Measurements from ENCODE around the gene RASGRF2.

Gene RASGRF2

GRCh38 chr5:81232464-81233079 is 272.4 kb downstream of the RASGRF2 start:
- Histone ChIP-seq H3K9ac (ENCODE audit: insufficient read length) (no peak overlapping the region), H3K36me3 (ENCODE audit: insufficient read depth, low read length) (no peaks in the 10 kb centered on the region), H3K27ac (no peak overlapping the region), H3K9me3 (ENCODE audit: low read depth, low read length) (no peaks in the 10 kb centered on the region), H3K4me3 (no peak overlapping the region)
- no peak for DNase-seq (ENCODE audit: low read depth, low spot score)
- TF ChIP-seq EZH2 (IDR thresholded peaks at IDR 0.05) (no peak), FOXP2 (optimal IDR thresholded peaks at IDR 0.05; ENCODE audit: control extremely low read depth, extremely low read length, insufficient read depth) (no peak), POLR2AphosphoS5 (IDR thresholded peaks at IDR 0.05; ENCODE audit: borderline replicate concordance, low read depth, low read length) (no peak)

DNA sequence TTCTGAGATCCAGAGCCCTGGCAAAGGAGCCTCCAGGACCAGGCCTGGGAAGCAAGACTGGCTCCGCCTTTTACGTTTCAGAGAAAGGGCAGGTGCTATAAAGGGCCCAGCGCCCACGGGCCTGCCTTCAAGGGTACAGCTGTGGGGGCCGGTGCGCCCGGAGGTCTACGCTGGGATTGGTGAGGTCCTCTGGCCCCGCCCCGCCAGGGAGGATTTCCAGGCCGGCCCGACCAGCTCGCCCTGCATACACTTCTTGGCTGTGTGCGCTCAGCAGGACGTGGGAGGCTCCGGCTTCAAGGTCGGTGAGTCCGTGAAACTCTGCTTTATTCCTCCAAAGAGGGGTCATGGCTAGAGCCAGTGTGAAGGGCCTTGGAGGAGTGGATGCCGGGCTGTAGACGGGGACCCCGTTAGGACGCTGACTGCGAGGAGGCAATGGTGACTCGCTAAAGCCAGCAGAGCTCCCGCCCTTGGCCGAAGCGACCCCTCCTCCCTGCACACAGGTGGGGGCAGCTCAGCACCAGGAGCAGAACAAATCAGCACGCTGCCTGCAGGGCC is 273.0 kb downstream of the RASGRF2 start, which contains the start of gene CKMT2:
Gene CKMT2 (plus strand): TSS at position 243 of the 555 bp plus-strand sequence. CDS start 17,811 bp downstream, outside the sequence.
- H3K36me3 ChIP-seq (ENCODE audit: insufficient read depth, low read length) = no peaks in the 10 kb centered on the region
- H3K4me3 ChIP-seq = no peak within 1 kb of the TSS

GRCh38 chr5:81234299-81234698 is 274.1 kb downstream of the RASGRF2 start:
- DNase-seq (ENCODE audit: low read depth, low spot score) = no peak
- Histone ChIP-seq H3K36me3 (ENCODE audit: insufficient read depth, low read length) (no peaks in the 10 kb centered on the region), H3K9ac (ENCODE audit: insufficient read length) (no peak overlapping the region), H3K9me3 (ENCODE audit: low read depth, low read length) (no peaks in the 10 kb centered on the region), H3K27ac (no peak overlapping the region), H3K4me3 (no peak overlapping the region)
- TF ChIP-seq EZH2 (IDR thresholded peaks at IDR 0.05) (no peak), FOXP2 (optimal IDR thresholded peaks at IDR 0.05; ENCODE audit: control extremely low read depth, extremely low read length, insufficient read depth) (no peak), POLR2AphosphoS5 (IDR thresholded peaks at IDR 0.05; ENCODE audit: borderline replicate concordance, low read depth, low read length) (no peak)

More for the DNA sequence above, 273.0 kb downstream of the RASGRF2 start, which contains the start of gene CKMT2:
- TF ChIP-seq POLR2AphosphoS5 (IDR thresholded peaks at IDR 0.05; ENCODE audit: borderline replicate concordance, low read depth, low read length) = no peak
- no peak for TF ChIP-seq FOXP2 (optimal IDR thresholded peaks at IDR 0.05; ENCODE audit: control extremely low read depth, extremely low read length, insufficient read depth)
- no peak for TF ChIP-seq EZH2 (IDR thresholded peaks at IDR 0.05)
- no peak within 1 kb of the TSS for H3K27ac ChIP-seq
- no peak for DNase-seq (ENCODE audit: low read depth, low spot score)
- H3K9me3 ChIP-seq (ENCODE audit: low read depth, low read length) = no peaks in the 10 kb centered on the region
- no peak within 1 kb of the TSS for H3K9ac ChIP-seq (ENCODE audit: insufficient read length)

DNA sequence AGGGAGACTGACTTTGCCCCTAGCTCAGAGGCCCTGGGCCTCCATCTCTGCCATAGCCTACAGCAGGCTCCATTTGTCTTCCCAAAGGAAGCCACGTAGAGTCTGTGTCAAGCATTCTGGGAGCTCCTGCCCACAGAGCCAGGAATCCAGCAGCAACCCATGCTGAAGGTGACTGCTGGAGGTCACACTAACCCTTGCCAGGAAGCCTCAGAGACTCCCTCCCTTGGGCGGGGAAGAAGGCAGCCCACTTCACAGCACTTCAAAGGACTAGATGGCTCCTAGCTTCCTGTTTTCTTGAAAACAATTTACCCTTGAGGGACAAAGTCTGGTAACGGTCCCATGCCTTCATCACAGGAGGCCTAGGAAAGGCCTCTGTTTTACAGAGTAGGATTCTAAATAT is 274.6 kb downstream of the RASGRF2 start:
- TF ChIP-seq FOXP2 (optimal IDR thresholded peaks at IDR 0.05; ENCODE audit: control extremely low read depth, extremely low read length, insufficient read depth) = no peak
- TF ChIP-seq POLR2AphosphoS5 (IDR thresholded peaks at IDR 0.05; ENCODE audit: borderline replicate concordance, low read depth, low read length) = peak; percentile 31; the same call in 1 of the 2 replicates
- TF ChIP-seq EZH2 (IDR thresholded peaks at IDR 0.05) = no peak
- peak; percentile 56 for DNase-seq (ENCODE audit: low read depth, low spot score)
- 0 out of 2 replicates have a peak overlapping the region, but pooled peaks have one; percentile 30 for H3K27ac ChIP-seq
- no peaks in the 10 kb centered on the region for H3K9me3 ChIP-seq (ENCODE audit: low read depth, low read length)
- H3K36me3 ChIP-seq (ENCODE audit: insufficient read depth, low read length) = no peaks in the 10 kb centered on the region
- H3K9ac ChIP-seq (ENCODE audit: insufficient read length) = no peak overlapping the region
- H3K4me3 ChIP-seq = no peak overlapping the region

GRCh38 chr5:81235287-81236072 is 275.3 kb downstream of the RASGRF2 start:
- H3K9ac ChIP-seq (ENCODE audit: insufficient read length) = no peak overlapping the region
- no peak for DNase-seq (ENCODE audit: low read depth, low spot score)
- no peaks in the 10 kb centered on the region for H3K36me3 ChIP-seq (ENCODE audit: insufficient read depth, low read length)
- no peak overlapping the region for H3K4me3 ChIP-seq
- 0 out of 2 replicates have a peak overlapping the region, but pooled peaks have one; percentile 30 for H3K27ac ChIP-seq
- no peak for TF ChIP-seq POLR2AphosphoS5 (IDR thresholded peaks at IDR 0.05; ENCODE audit: borderline replicate concordance, low read depth, low read length)
- no peak for TF ChIP-seq EZH2 (IDR thresholded peaks at IDR 0.05)
- TF ChIP-seq FOXP2 (optimal IDR thresholded peaks at IDR 0.05; ENCODE audit: control extremely low read depth, extremely low read length, insufficient read depth) = no peak
- no peaks in the 10 kb centered on the region for H3K9me3 ChIP-seq (ENCODE audit: low read depth, low read length)

- TF ChIP-seq EZH2 (IDR thresholded peaks at IDR 0.05) (no peak), POLR2AphosphoS5 (IDR thresholded peaks at IDR 0.05; ENCODE audit: borderline replicate concordance, low read depth, low read length) (no peak), FOXP2 (optimal IDR thresholded peaks at IDR 0.05; ENCODE audit: control extremely low read depth, extremely low read length, insufficient read depth) (no peak)
- no peak overlapping the region for H3K4me3 ChIP-seq
- H3K9ac ChIP-seq (ENCODE audit: insufficient read length) = no peak overlapping the region
- H3K9me3 ChIP-seq (ENCODE audit: low read depth, low read length) = no peaks in the 10 kb centered on the region
- no peaks in the 10 kb centered on the region for H3K36me3 ChIP-seq (ENCODE audit: insufficient read depth, low read length)
- no peak for DNase-seq (ENCODE audit: low read depth, low spot score)
- H3K27ac ChIP-seq = no peak overlapping the region
These were observed 278.3 kb downstream of the RASGRF2 start for GRCh38 chr5:81238460-81238859.

DNA sequence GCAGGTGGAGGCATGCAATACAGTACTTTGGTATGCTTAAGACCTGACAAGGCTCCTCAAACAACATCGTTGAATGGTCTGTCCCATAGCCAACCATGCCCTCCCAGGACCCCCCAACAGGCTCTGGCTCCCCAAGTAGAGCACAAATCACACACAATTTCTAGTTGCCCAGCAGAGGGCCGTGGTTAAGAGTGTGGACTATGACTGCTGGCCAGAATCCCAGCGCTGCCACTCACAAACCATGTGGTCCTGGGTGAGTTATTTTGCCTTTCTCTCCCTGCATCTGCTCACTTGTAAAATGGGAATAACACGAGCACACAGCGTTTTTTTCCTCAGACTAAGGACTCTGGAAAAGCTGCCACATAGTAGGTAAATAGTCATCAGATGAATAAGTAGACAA is 279.4 kb downstream of the RASGRF2 start:
- H3K4me3 ChIP-seq = no peak overlapping the region
- DNase-seq (ENCODE audit: low read depth, low spot score) = no peak
- H3K36me3 ChIP-seq (ENCODE audit: insufficient read depth, low read length) = no peaks in the 10 kb centered on the region
- no peak overlapping the region for H3K9ac ChIP-seq (ENCODE audit: insufficient read length)
- H3K9me3 ChIP-seq (ENCODE audit: low read depth, low read length) = no peaks in the 10 kb centered on the region
- H3K27ac ChIP-seq = no peak overlapping the region
- no peak for TF ChIP-seq EZH2 (IDR thresholded peaks at IDR 0.05)
- TF ChIP-seq POLR2AphosphoS5 (IDR thresholded peaks at IDR 0.05; ENCODE audit: borderline replicate concordance, low read depth, low read length) = no peak
- TF ChIP-seq FOXP2 (optimal IDR thresholded peaks at IDR 0.05; ENCODE audit: control extremely low read depth, extremely low read length, insufficient read depth) = no peak

DNA sequence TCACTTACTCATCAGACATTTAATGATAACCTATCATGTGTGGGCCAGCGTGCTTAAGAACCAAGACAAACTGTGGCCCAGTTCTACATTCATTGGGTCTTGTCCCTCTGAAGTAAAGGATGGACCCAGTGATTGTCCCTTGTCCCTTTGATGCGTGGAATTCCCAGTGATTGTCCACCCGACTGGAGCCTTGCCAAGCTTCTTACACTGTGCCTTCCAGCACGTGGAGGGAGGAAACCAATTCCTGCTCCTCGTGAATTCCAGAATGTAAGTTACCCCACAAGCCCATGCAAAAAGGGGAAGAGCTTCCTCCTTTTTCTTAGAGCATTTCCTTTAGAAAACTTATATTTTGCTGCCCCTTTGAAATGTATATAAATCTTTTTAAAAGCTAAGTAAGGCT is 280.8 kb downstream of the RASGRF2 start:
- Histone ChIP-seq H3K9ac (ENCODE audit: insufficient read length) (no peak overlapping the region), H3K9me3 (ENCODE audit: low read depth, low read length) (no peaks in the 10 kb centered on the region), H3K27ac (no peak overlapping the region), H3K4me3 (no peak overlapping the region), H3K36me3 (ENCODE audit: insufficient read depth, low read length) (no peaks in the 10 kb centered on the region)
- DNase-seq (ENCODE audit: low read depth, low spot score) = no peak
- no peak for TF ChIP-seq FOXP2 (optimal IDR thresholded peaks at IDR 0.05; ENCODE audit: control extremely low read depth, extremely low read length, insufficient read depth)
- TF ChIP-seq EZH2 (IDR thresholded peaks at IDR 0.05) = no peak
- TF ChIP-seq POLR2AphosphoS5 (IDR thresholded peaks at IDR 0.05; ENCODE audit: borderline replicate concordance, low read depth, low read length) = no peak
